ENCODE measurements around the gene SNCB. TPM values are rescaled to one million over a fixed set of nuclear protein-coding genes. Genes with fewer than 3 reads are reported as not detected.

The SNCB gene
- total RNA-seq, 1 donor from 2014 or later: not detected

- Histone ChIP-seq H3K36me3 (no peaks in the 10 kb centered on the region), H4K20me1 (ENCODE audit: low read depth) (no peaks in the 10 kb centered on the region), H3F3A (ENCODE audit: low read depth) (no peaks in the 10 kb centered on the region), H3K9ac (no peak overlapping the region), H3K4me1 (no peaks in the 10 kb centered on the region), H3K9me3 (ENCODE audit: low read depth) (no peaks in the 10 kb centered on the region), H3K79me2 (ENCODE audit: low read depth) (no peaks in the 10 kb centered on the region), H3K4me2 (no peak overlapping the region), H3K27me3 (peaks cover 8% of the 10 kb centered on the region), H3K27ac (no peak overlapping the region), H3K4me3 (no peak overlapping the region), H2AFZ (replicated peaks) (no peak overlapping the region)
- Mint-ChIP-seq H3K27ac (no peak overlapping the region), H3K4me1 (peaks cover 8% of the 10 kb centered on the region), H3K36me3 (no peaks in the 10 kb centered on the region), H3K4me3 (no peak overlapping the region), H3K27me3 (ENCODE audit: insufficient read depth, low read depth) (peaks cover 9% of the 10 kb centered on the region), H3K9me3 (no peaks in the 10 kb centered on the region)
- no peak for TF ChIP-seq CTCF (IDR thresholded peaks at IDR 0.05)
- TF ChIP-seq EZH2 (IDR thresholded peaks at IDR 0.05): no peak
- no peak for TF ChIP-seq EZH2phosphoT487 (IDR thresholded peaks at IDR 0.05)
- no peak for DNase-seq (ENCODE audit: low spot score)
These were observed 52.8 kb downstream of the SNCB start for GRCh38 chr5:176577312-176578176.

GRCh38 chr5:176575488-176576422 is 54.6 kb downstream of the SNCB start:
- Histone ChIP-seq H3K4me1 (no peaks in the 10 kb centered on the region), H3K9ac (no peak overlapping the region), H3K4me2 (no peak overlapping the region), H4K20me1 (ENCODE audit: low read depth) (no peaks in the 10 kb centered on the region), H3K79me2 (ENCODE audit: low read depth) (no peaks in the 10 kb centered on the region), H3K27ac (no peak overlapping the region), H3K4me3 (no peak overlapping the region), H2AFZ (replicated peaks) (no peak overlapping the region), H3K36me3 (no peaks in the 10 kb centered on the region), H3F3A (ENCODE audit: low read depth) (no peaks in the 10 kb centered on the region), H3K27me3 (peaks cover 8% of the 10 kb centered on the region), H3K9me3 (ENCODE audit: low read depth) (no peaks in the 10 kb centered on the region)
- no peak for DNase-seq (ENCODE audit: low spot score)
- H3K4me3 Mint-ChIP-seq: no peak overlapping the region
- H3K36me3 Mint-ChIP-seq: no peaks in the 10 kb centered on the region
- H3K9me3 Mint-ChIP-seq: no peaks in the 10 kb centered on the region
- H3K27ac Mint-ChIP-seq: no peak overlapping the region
- H3K4me1 Mint-ChIP-seq: peaks cover 8% of the 10 kb centered on the region
- TF ChIP-seq EZH2 (IDR thresholded peaks at IDR 0.05) (no peak), CTCF (IDR thresholded peaks at IDR 0.05) (no peak), EZH2phosphoT487 (IDR thresholded peaks at IDR 0.05) (no peak)
- peaks cover 11% of the 10 kb centered on the region for H3K27me3 Mint-ChIP-seq (ENCODE audit: insufficient read depth, low read depth)

- Histone ChIP-seq H3K79me2 (ENCODE audit: low read depth) (no peaks in the 10 kb centered on the region), H3K36me3 (no peaks in the 10 kb centered on the region), H3K27ac (no peak overlapping the region), H3K4me2 (no peak overlapping the region), H3K4me3 (no peak overlapping the region), H2AFZ (replicated peaks) (no peak overlapping the region), H3K9ac (no peak overlapping the region), H3F3A (ENCODE audit: low read depth) (no peaks in the 10 kb centered on the region), H4K20me1 (ENCODE audit: low read depth) (no peaks in the 10 kb centered on the region), H3K4me1 (no peaks in the 10 kb centered on the region), H3K9me3 (ENCODE audit: low read depth) (no peaks in the 10 kb centered on the region), H3K27me3 (peaks cover 8% of the 10 kb centered on the region)
- H3K27ac Mint-ChIP-seq: no peak overlapping the region
- no peaks in the 10 kb centered on the region for H3K36me3 Mint-ChIP-seq
- DNase-seq (ENCODE audit: low spot score): no peak
- H3K27me3 Mint-ChIP-seq (ENCODE audit: insufficient read depth, low read depth): peaks cover 13% of the 10 kb centered on the region
- H3K4me3 Mint-ChIP-seq: no peak overlapping the region
- no peaks in the 10 kb centered on the region for H3K9me3 Mint-ChIP-seq
- TF ChIP-seq EZH2 (IDR thresholded peaks at IDR 0.05) (no peak), CTCF (IDR thresholded peaks at IDR 0.05) (no peak), EZH2phosphoT487 (IDR thresholded peaks at IDR 0.05) (no peak)
- peaks cover 8% of the 10 kb centered on the region for H3K4me1 Mint-ChIP-seq
These were observed 55.3 kb downstream of the SNCB start for GRCh38 chr5:176575066-176575465.
